H1 (cell line): ENCODE data around the gene RIN3. TPM values are rescaled to one million over a fixed set of nuclear protein-coding genes. Genes with fewer than 3 reads are reported as not detected.

Experiments used
- CTCF ChIA-PET: fragments of 300-600 bp; sonication (Branson Sonifier 250); formaldehyde crosslinking; loops from one replicate; lab custom pipeline; 2021; ENCODE audit not compliant: partially characterized antibody; lab: Charles Lee
- POLR2A ChIA-PET: fragments of 300-600 bp; sonication (Branson Sonifier 250); formaldehyde crosslinking; loops from one replicate; lab custom pipeline; 2021; ENCODE audit warnings: inconsistent platforms; ENCODE audit not compliant: partially characterized antibody; lab: Charles Lee
- DNase-seq, 2 experiments: peaks; one replicate each; pipeline versions ENCODE4 v3.0.0 to v3.0.0-alpha.2; 2010 to 2022; ENCODE audit warnings: low spot score in 2 of 2, low read depth in 1 of 2, mixed read lengths in 1 of 2
- FAIRE-seq: peaks from 2 replicates; lab custom pipeline; 2011; peaks lifted over from hg19 to GRCh38; lab: Jason Lieb, UNC
- H2AFZ ChIP-seq: 2 replicates; pipeline ENCODE4 v1.8.1; 2012; ENCODE audit warnings: low read length, inconsistent platforms
- H2AK5ac ChIP-seq: 2 replicates; pipeline ENCODE4 v1.6.1; 2013; ENCODE audit warnings: low read depth, low read length
- H2BK120ac ChIP-seq: replicated peaks from 2 replicates; pipeline ENCODE3; 2013; ENCODE audit warnings: low read depth, low read length, inconsistent platforms
- H2BK12ac ChIP-seq: 2 replicates; pipeline ENCODE4 v1.6.1; 2013; ENCODE audit warnings: low read depth, low read length
- H2BK15ac ChIP-seq: 2 replicates; pipeline ENCODE4 v1.6.1; 2013; ENCODE audit warnings: low read length
- H2BK20ac ChIP-seq: 2 replicates; pipeline ENCODE4 v1.6.1; 2013; ENCODE audit warnings: low read length
- H2BK5ac ChIP-seq: 2 replicates; pipeline ENCODE4 v1.6.1; 2013; ENCODE audit warnings: low read depth, low read length
- H3K14ac ChIP-seq: 2 replicates; pipeline ENCODE4 v1.6.1; 2013; ENCODE audit warnings: inconsistent platforms; ENCODE audit not compliant: insufficient read length
- H3K18ac ChIP-seq: 2 replicates; pipeline ENCODE4 v1.6.1; 2013; ENCODE audit warnings: low read length; ENCODE audit errors: extremely low read depth
- H3K23ac ChIP-seq: 2 replicates; pipeline ENCODE4 v1.6.1; 2013; ENCODE audit warnings: inconsistent platforms; ENCODE audit not compliant: insufficient read length
- H3K23me2 ChIP-seq: 2 replicates; pipeline ENCODE4 v1.6.1; 2013; ENCODE audit warnings: low read depth, low read length
- H3K27ac ChIP-seq: 2 replicates; pipeline ENCODE4 v1.6.1; 2011; ENCODE audit warnings: low read depth, low read length, inconsistent platforms
- H3K27me3 ChIP-seq, 4 experiments: replicated peaks in 1 of 4; 1 replicate in 1 of 4; 2 replicates in 3 of 4; pipeline versions ENCODE4 v1.6.1 to v1.8.1; 2011 to 2013; ENCODE audit warnings: low read length in 3 of 4, mild to moderate bottlenecking in 3 of 4, inconsistent platforms in 2 of 4, mixed read lengths in 2 of 4, moderate library complexity in 1 of 4; ENCODE audit not compliant: control insufficient read depth in 3 of 4, insufficient read depth in 3 of 4; ENCODE audit errors: extremely low read depth in 1 of 4
- H3K36me3 ChIP-seq, 4 experiments: 2 replicates each; pipeline versions ENCODE4 v1.6.1 to v1.8.1; 2011 to 2013; ENCODE audit warnings: mild to moderate bottlenecking in 4 of 4, low read length in 3 of 4, moderate library complexity in 2 of 4, control low read depth in 1 of 4, inconsistent platforms in 1 of 4; ENCODE audit not compliant: insufficient read depth in 4 of 4, control insufficient read depth in 2 of 4
- H3K4ac ChIP-seq: replicated peaks from 2 replicates; pipeline ENCODE3; 2013; ENCODE audit warnings: low read length, low read depth, mixed read lengths, inconsistent platforms; ENCODE audit not compliant: insufficient read length
- H3K4me1 ChIP-seq, 4 experiments: replicated peaks in 1 of 4; 1 replicate in 1 of 4; 2 replicates in 3 of 4; pipeline versions ENCODE4 v1.6.1 to v1.8.1; 2011 to 2013; ENCODE audit warnings: low read length in 3 of 4, inconsistent platforms in 2 of 4, mixed read lengths in 1 of 4; ENCODE audit not compliant: insufficient read depth in 4 of 4, control insufficient read depth in 3 of 4
- H3K4me2 ChIP-seq, 2 experiments: 2 replicates each; pipeline versions ENCODE4 v1.6.1 to v1.8.1; 2011 to 2013; ENCODE audit warnings: low read depth in 2 of 2, low read length in 2 of 2, control low read depth in 1 of 2, inconsistent platforms in 1 of 2, mild to moderate bottlenecking in 1 of 2; ENCODE audit not compliant: insufficient read depth in 1 of 2
- H3K4me3 ChIP-seq, 4 experiments: fragments of 200-600, 300-600 bp in 1 of 4; sonication (generic), shearing (Covaris generic), sonication (Bioruptor Twin) in 1 of 4; 2 replicates each; pipeline versions ENCODE4 v1.5.1 to v1.8.1; 2011 to 2016; ENCODE audit warnings: low read length in 4 of 4, low read depth in 3 of 4, control low read depth in 2 of 4, inconsistent platforms in 2 of 4, mild to moderate bottlenecking in 2 of 4, mixed read lengths in 1 of 4, moderate library complexity in 1 of 4; ENCODE audit not compliant: insufficient read depth in 2 of 4; ENCODE audit errors: extremely low read depth in 1 of 4
- H3K56ac ChIP-seq: replicated peaks from 2 replicates; pipeline ENCODE3; 2013; ENCODE audit warnings: low read depth, mild to moderate bottlenecking, mixed read lengths, low read length, inconsistent platforms; ENCODE audit not compliant: insufficient read length
- H3K79me1 ChIP-seq: 2 replicates; pipeline ENCODE4 v1.6.1; 2013; ENCODE audit warnings: low read depth, low read length, control low read depth
- H3K79me2 ChIP-seq, 2 experiments: 2 replicates each; pipeline versions ENCODE4 v1.6.1 to v1.8.1; 2012 to 2013; ENCODE audit warnings: low read length in 2 of 2, mild to moderate bottlenecking in 2 of 2, inconsistent platforms in 1 of 2; ENCODE audit not compliant: insufficient read depth in 2 of 2, control insufficient read depth in 1 of 2
- H3K9ac ChIP-seq, 4 experiments: replicated peaks in 1 of 4; 1 replicate in 1 of 4; 2 replicates in 3 of 4; pipeline versions ENCODE4 v1.6.1 to v1.8.1; 2011 to 2013; ENCODE audit warnings: low read depth in 3 of 4, low read length in 3 of 4, control low read depth in 2 of 4, mild to moderate bottlenecking in 2 of 4, moderate library complexity in 2 of 4, inconsistent platforms in 1 of 4; ENCODE audit errors: extremely low read depth in 1 of 4
- H3K9me3 ChIP-seq, 2 experiments: 2 replicates each; pipeline versions ENCODE4 v1.6.1 to v1.8.1; 2012 to 2013; ENCODE audit warnings: mild to moderate bottlenecking in 2 of 2, moderate library complexity in 2 of 2, control low read depth in 1 of 2, inconsistent platforms in 1 of 2, low read depth in 1 of 2, low read length in 1 of 2, mixed read lengths in 1 of 2; ENCODE audit not compliant: insufficient read depth in 2 of 2
- H4K20me1 ChIP-seq, 2 experiments: replicated peaks in 1 of 2; 2 replicates each; pipeline versions ENCODE3 to v1.8.1; 2011 to 2013; ENCODE audit warnings: inconsistent platforms in 2 of 2, low read length in 2 of 2, mild to moderate bottlenecking in 1 of 2; ENCODE audit not compliant: insufficient read depth in 2 of 2, control insufficient read depth in 1 of 2
- H4K5ac ChIP-seq: 2 replicates; pipeline ENCODE4 v1.6.1; 2013; ENCODE audit warnings: low read length, low read depth, mixed read lengths, inconsistent platforms; ENCODE audit not compliant: insufficient read length
- H4K8ac ChIP-seq: 2 replicates; pipeline ENCODE4 v1.8.0; 2013; ENCODE audit warnings: mild to moderate bottlenecking, moderate library complexity, low read length, inconsistent platforms; ENCODE audit not compliant: insufficient read depth; ENCODE audit errors: extremely low read depth
- H4K91ac ChIP-seq: replicated peaks from 2 replicates; pipeline ENCODE3; 2013; ENCODE audit warnings: low read length, mixed read lengths, inconsistent platforms; ENCODE audit not compliant: insufficient read length
- CBX5 ChIP-seq: fragments of 300-800, 300-1000 bp; sonication (generic); IDR thresholded peaks from 2 replicates; pipeline ENCODE4 v1.7.1; 2016; ENCODE audit warnings: antibody characterized with exemption, low read length, low read depth
- FOSL1 ChIP-seq: IDR thresholded peaks from 2 replicates; pipeline ENCODE4 v1.6.1; 2011; ENCODE audit warnings: mild to moderate bottlenecking, low read depth, low read length, moderate library complexity; ENCODE audit not compliant: insufficient read depth
- WGBS, 2 experiments: shearing (Covaris generic) in 1 of 2; methylation state at CpG; one replicate each; pipeline versions ENCODE4 v1.1.6 to v1.1.7; 2013 to 2015; ENCODE audit warnings: low lambda C conversion rate in 2 of 2, mixed read lengths in 2 of 2, inconsistent platforms in 1 of 2, low coverage in 1 of 2, missing lambda C conversion rate in 1 of 2; ENCODE audit not compliant: insufficient replicate concordance in 2 of 2, insufficient coverage in 1 of 2, insufficient read length in 1 of 2; ENCODE audit errors: extremely low coverage in 1 of 2, missing lambda C conversion rate in 1 of 2; 5-methylcytosine and 5-hydroxymethylcytosine counted together
- polyA plus RNA-seq, 7 experiments: library from polyadenylated mRNA; depleted of rRNA in 3 of 7; stranded (reverse) in 5 of 7; unstranded in 2 of 7; fragments of >200 nt in 5 of 7; fragments of 200-250 nt in 2 of 7; gene quantifications; 1 replicate in 5 of 7; 2 replicates in 1 of 7; 4 replicates in 1 of 7; pipeline versions ENCODE4 v1.2.1 to v1.2.3, GENCODE V29; 2011 to 2013; ENCODE audit warnings: missing spikeins in 2 of 7, mixed read lengths in 2 of 7
- total RNA-seq: library from RNA; stranded (reverse); fragmentation: NEBNext Ultra II Directional; extraction: Animal tissue kit (Norgen Biotek cat#: 25700); gene quantifications from 2 replicates; pipeline ENCODE4 v1.2.1, GENCODE V29; 2021
- TF ChIP-seq, protein P1 (sequence below): IDR thresholded peaks from 2 replicates; pipeline ENCODE4 v1.6.1; 2011; ENCODE audit warnings: low read length, improper control_type of control experiment

Gene RIN3
- total and polyA plus RNA-seq, 2 of the 8 experiments (the other 6 are each of a cell fraction or from before 2014, with no cell fraction given) = 0.59 to 1.5 TPM

DNA sequence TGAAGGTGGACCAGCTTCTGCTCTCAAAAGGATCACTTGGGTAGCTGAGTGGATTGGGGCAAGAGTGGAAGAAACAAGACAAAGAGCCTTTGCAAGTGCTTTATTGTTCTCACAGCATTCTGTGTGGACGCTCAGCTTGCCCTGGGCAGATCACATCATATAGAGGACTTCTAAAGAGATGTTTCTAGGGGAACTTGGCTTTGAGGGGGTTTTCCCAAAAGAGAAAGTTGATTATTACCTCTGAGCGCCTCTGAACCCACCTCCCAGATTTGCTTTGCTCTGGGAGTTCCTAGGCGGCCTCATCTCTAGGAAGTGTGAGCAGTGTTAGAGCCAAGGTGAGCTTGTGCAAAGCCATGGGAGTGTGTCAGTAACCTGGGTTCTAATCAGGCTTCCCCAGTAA, 81.7 kb downstream of the RIN3 start:
- Histone ChIP-seq H3K23ac (no peak overlapping the region), H2BK12ac (no peak overlapping the region), H3K14ac (no peak overlapping the region), H3K9ac (no peak overlapping the region), H3K23me2 (no peaks in the 10 kb centered on the region; the same call in 1 of the 2 replicates), H4K5ac (no peak overlapping the region), H2BK120ac (no peak overlapping the region), H3K4me1 (no peaks in the 10 kb centered on the region), H2BK15ac (no peak overlapping the region), H2BK5ac (no peak overlapping the region), H3K4ac (no peak overlapping the region), H3K27ac (no peak overlapping the region), H3K79me2 (no peaks in the 10 kb centered on the region), H3K36me3 (no peaks in the 10 kb centered on the region), H3K27me3 (no peaks in the 10 kb centered on the region; a peak in 1 of 7 replicates), H4K20me1 (no peaks in the 10 kb centered on the region), H3K18ac (no peak overlapping the region), H3K4me3 (no peak overlapping the region), H2AFZ (no peak overlapping the region), H3K9me3 (no peaks in the 10 kb centered on the region), H3K4me2 (no peak overlapping the region), H3K79me1 (no peaks in the 10 kb centered on the region), H2AK5ac (no peak overlapping the region), H3K56ac (no peak overlapping the region), H4K91ac (no peak overlapping the region), H4K8ac (no peak overlapping the region), H2BK20ac (no peak overlapping the region)
- POLR2A ChIA-PET = no interaction called here
- no peak for DNase-seq
- WGBS, 2 experiments = 93% methylated on average over 3 of the region's 3 CpGs; no CpG with 5 or more reads in 1 of the 2 experiments
- FAIRE-seq = no peak
- CTCF ChIA-PET = interaction anchor here (0.6 to 5.0 kb wide), 12 partner anchors 9 to 135 kb away, joined by 3 to 31 read pairs (median 6); no protein-coding TSS in a partner anchor
- TF ChIP-seq FOSL1 (no peak), CBX5 (no peak)
- TF ChIP-seq, protein P1, sequence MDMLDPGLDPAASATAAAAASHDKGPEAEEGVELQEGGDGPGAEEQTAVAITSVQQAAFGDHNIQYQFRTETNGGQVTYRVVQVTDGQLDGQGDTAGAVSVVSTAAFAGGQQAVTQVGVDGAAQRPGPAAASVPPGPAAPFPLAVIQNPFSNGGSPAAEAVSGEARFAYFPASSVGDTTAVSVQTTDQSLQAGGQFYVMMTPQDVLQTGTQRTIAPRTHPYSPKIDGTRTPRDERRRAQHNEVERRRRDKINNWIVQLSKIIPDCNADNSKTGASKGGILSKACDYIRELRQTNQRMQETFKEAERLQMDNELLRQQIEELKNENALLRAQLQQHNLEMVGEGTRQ = no peak
